OCI-LY7 (cell line): ENCODE measurements around the gene RPH3AL. TPM values are rescaled to one million over a fixed set of nuclear protein-coding genes. Genes with fewer than 3 reads are reported as not detected.

ENCODE experiments used
- BruUV-seq: library from RNA; stranded (reverse); fragments of 400-500 nt; replicated peaks from 2 replicates; lab custom pipeline; 2021; lab: Mats Ljungman, UMichigan
- CTCF ChIA-PET: fragments of 300-600 bp; sonication (Branson Sonifier 250); formaldehyde crosslinking; loops from one replicate; lab custom pipeline; 2022; ENCODE audit warnings: antibody characterized with exemption; ENCODE audit not compliant: unreplicated experiment; lab: Charles Lee
- POLR2A ChIA-PET: fragments of 300-600 bp; sonication (Branson Sonifier 250); formaldehyde crosslinking; loops from one replicate; lab custom pipeline; 2022; ENCODE audit warnings: antibody characterized with exemption; lab: Charles Lee
- DNase-seq: peaks from one replicate; pipeline ENCODE4 v3.0.0-alpha.2; 2015; ENCODE audit warnings: low spot score
- H2AFZ ChIP-seq: fragments of 200-600 bp; sonication (generic), shearing (Covaris generic); 2 replicates; pipeline ENCODE4 v1.6.1; 2014; ENCODE audit warnings: mild to moderate bottlenecking, antibody characterized with exemption, low read length, moderate library complexity
- H3K27ac ChIP-seq: fragments of 200-600 bp; sonication (generic); 2 replicates; pipeline ENCODE4 v1.5.1; 2014; ENCODE audit warnings: mixed run types, low read depth, mild to moderate bottlenecking, moderate library complexity, low read length, inconsistent platforms; ENCODE audit not compliant: poor library complexity, severe bottlenecking
- H3K36me3 ChIP-seq: fragments of 200-600 bp; sonication (generic); 2 replicates; pipeline ENCODE4 v1.6.1; 2014; ENCODE audit warnings: mild to moderate bottlenecking, antibody characterized with exemption, low read length, moderate library complexity, mixed read lengths; ENCODE audit not compliant: insufficient read depth
- H3K4me1 ChIP-seq: fragments of 200-600 bp; sonication (generic); 2 replicates; pipeline ENCODE4 v1.5.1; 2014; ENCODE audit warnings: mild to moderate bottlenecking, low read length; ENCODE audit not compliant: insufficient read depth, poor library complexity, severe bottlenecking
- H3K4me2 ChIP-seq: fragments of 200-600 bp; sonication (generic); 2 replicates; pipeline ENCODE4 v1.6.1; 2014; ENCODE audit warnings: mild to moderate bottlenecking, low read length
- H3K4me3 ChIP-seq: fragments of 200-600 bp; sonication (generic); 2 replicates; pipeline ENCODE4 v1.5.1; 2014; ENCODE audit warnings: mild to moderate bottlenecking, low read depth, low read length; ENCODE audit not compliant: poor library complexity, severe bottlenecking
- H3K79me2 ChIP-seq: fragments of 200-600 bp; sonication (generic); 2 replicates; pipeline ENCODE4 v1.6.1; 2016; ENCODE audit warnings: low read depth, mild to moderate bottlenecking, low read length, moderate library complexity, mixed read lengths; ENCODE audit not compliant: insufficient read depth
- H3K9me2 ChIP-seq: fragments of 200-600 bp; sonication (generic); 2 replicates; pipeline ENCODE4 v1.6.1; 2016; ENCODE audit warnings: mild to moderate bottlenecking, low read length, mixed read lengths; ENCODE audit not compliant: insufficient read depth
- H3K9me3 ChIP-seq: fragments of 200-600 bp; sonication (generic); 2 replicates; pipeline ENCODE4 v1.6.1; 2014; ENCODE audit warnings: mild to moderate bottlenecking, mixed run types, low read length, mixed read lengths
- H4K20me1 ChIP-seq: fragments of 200-600 bp; sonication (generic); 2 replicates; pipeline ENCODE4 v1.6.1; 2014; ENCODE audit warnings: mild to moderate bottlenecking, antibody characterized with exemption, low read length, moderate library complexity, mixed read lengths; ENCODE audit not compliant: insufficient read depth
- EZH2phosphoT487 ChIP-seq: fragments of 200-600 bp; sonication (generic); IDR thresholded peaks from 2 replicates; pipeline ENCODE4 v1.6.1; 2018; ENCODE audit warnings: low read depth, borderline replicate concordance, mild to moderate bottlenecking, mixed run types, antibody characterized with exemption, low read length, moderate library complexity, mixed read lengths
- intact Hi-C: fragments of 100-400 bp; cut with micrococcal nuclease; formaldehyde crosslinking; loops from one replicate; pipeline ENCODE4 v1.10.0; 2022; ENCODE audit not compliant: unreplicated experiment
- total RNA-seq, 2 experiments: library from RNA; depleted of rRNA in 1 of 2; stranded (reverse); fragments of >200 nt in 1 of 2; shearing (Covaris generic) in 1 of 2; gene quantifications; 2 replicates each; pipeline ENCODE4 v1.2.3, GENCODE V29; 2014 to 2022
- TF ChIP-seq, protein P1 (sequence below): fragments of 200-600 bp; sonication (generic); conservative IDR thresholded peaks from 2 replicates; pipeline ENCODE4 v1.5.1; 2014; ENCODE audit warnings: mild to moderate bottlenecking, antibody characterized with exemption, low read length, moderate library complexity, mixed read lengths

Gene RPH3AL
- total RNA-seq, 2 experiments from 2014 or later, result 1.0 to 2.2 TPM

GRCh38 chr17:337866-338265 is 14.7 kb downstream of the RPH3AL start:
- Histone ChIP-seq H3K4me2 (no peak overlapping the region), H4K20me1 (no peaks in the 10 kb centered on the region), H3K4me3 (no peak overlapping the region), H3K9me2 (no peaks in the 10 kb centered on the region), H3K4me1 (no peaks in the 10 kb centered on the region), H2AFZ (no peak overlapping the region), H3K36me3 (no peaks in the 10 kb centered on the region), H3K9me3 (no peaks in the 10 kb centered on the region), H3K79me2 (no peaks in the 10 kb centered on the region), H3K27ac (no peak overlapping the region)
- intact Hi-C loops, result no loop called here
- ChIA-PET POLR2A (no interaction called here), CTCF (no interaction called here)
- no peak for TF ChIP-seq EZH2phosphoT487
- TF ChIP-seq, protein P1, sequence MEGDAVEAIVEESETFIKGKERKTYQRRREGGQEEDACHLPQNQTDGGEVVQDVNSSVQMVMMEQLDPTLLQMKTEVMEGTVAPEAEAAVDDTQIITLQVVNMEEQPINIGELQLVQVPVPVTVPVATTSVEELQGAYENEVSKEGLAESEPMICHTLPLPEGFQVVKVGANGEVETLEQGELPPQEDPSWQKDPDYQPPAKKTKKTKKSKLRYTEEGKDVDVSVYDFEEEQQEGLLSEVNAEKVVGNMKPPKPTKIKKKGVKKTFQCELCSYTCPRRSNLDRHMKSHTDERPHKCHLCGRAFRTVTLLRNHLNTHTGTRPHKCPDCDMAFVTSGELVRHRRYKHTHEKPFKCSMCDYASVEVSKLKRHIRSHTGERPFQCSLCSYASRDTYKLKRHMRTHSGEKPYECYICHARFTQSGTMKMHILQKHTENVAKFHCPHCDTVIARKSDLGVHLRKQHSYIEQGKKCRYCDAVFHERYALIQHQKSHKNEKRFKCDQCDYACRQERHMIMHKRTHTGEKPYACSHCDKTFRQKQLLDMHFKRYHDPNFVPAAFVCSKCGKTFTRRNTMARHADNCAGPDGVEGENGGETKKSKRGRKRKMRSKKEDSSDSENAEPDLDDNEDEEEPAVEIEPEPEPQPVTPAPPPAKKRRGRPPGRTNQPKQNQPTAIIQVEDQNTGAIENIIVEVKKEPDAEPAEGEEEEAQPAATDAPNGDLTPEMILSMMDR, result no peak
- DNase-seq, result no peak
- BruUV-seq, result no TSS peak

- Histone ChIP-seq H3K27ac (no peak overlapping the region), H3K79me2 (no peaks in the 10 kb centered on the region), H3K4me1 (no peaks in the 10 kb centered on the region), H4K20me1 (no peaks in the 10 kb centered on the region), H3K4me2 (no peak overlapping the region), H3K4me3 (no peak overlapping the region), H2AFZ (no peak overlapping the region), H3K9me2 (no peaks in the 10 kb centered on the region), H3K9me3 (no peaks in the 10 kb centered on the region), H3K36me3 (no peaks in the 10 kb centered on the region)
- CTCF ChIA-PET, result no interaction called here
- intact Hi-C loops, result no loop called here
- POLR2A ChIA-PET, result no interaction called here
- no peak for DNase-seq
- BruUV-seq, result no TSS peak
- no peak for TF ChIP-seq EZH2phosphoT487
- TF ChIP-seq, protein P1, result no peak
These were observed 15.2 kb downstream of the RPH3AL start for GRCh38 chr17:337453-337852.

DNA sequence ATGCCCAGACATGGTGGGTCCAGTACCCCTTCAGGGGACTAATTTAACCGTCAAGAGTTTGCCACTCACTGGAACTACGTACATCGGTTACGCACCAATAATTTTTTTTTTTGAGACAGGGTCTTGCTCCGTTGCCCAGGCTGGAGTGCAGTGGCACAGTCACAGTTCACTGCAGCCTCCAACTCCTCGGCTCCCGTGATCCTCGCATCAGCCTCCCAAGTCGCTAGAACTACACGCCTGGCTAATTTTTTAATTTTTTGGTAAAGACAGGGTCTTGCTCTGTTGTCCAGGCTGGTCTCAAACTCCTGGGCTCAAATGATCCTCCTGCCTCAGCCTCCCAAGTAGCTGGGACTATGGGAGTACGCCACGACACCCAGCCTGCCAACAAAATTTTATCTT is 15.6 kb downstream of the RPH3AL start:
- POLR2A ChIA-PET, result no interaction called here

More for the DNA sequence above, 15.6 kb downstream of the RPH3AL start:
- no peak for DNase-seq
- no peak overlapping the region for H3K4me2 ChIP-seq
- TF ChIP-seq EZH2phosphoT487, result no peak
- TF ChIP-seq, protein P1, result no peak
- no peaks in the 10 kb centered on the region for H3K9me3 ChIP-seq
- intact Hi-C loops, result no loop called here
- H3K4me3 ChIP-seq, result no peak overlapping the region
- CTCF ChIA-PET, result interaction anchor here (0.6 kb wide), 1 partner anchor 536 kb away, joined by 3 read pairs; no protein-coding TSS in a partner anchor
- H3K9me2 ChIP-seq, result no peaks in the 10 kb centered on the region
- no peak overlapping the region for H2AFZ ChIP-seq
- H3K4me1 ChIP-seq, result no peaks in the 10 kb centered on the region
- BruUV-seq, result no TSS peak
- no peaks in the 10 kb centered on the region for H3K79me2 ChIP-seq
- H3K36me3 ChIP-seq, result no peaks in the 10 kb centered on the region
- H3K27ac ChIP-seq, result no peak overlapping the region
- H4K20me1 ChIP-seq, result no peaks in the 10 kb centered on the region
